Measurements from ENCODE around the gene PCGF3.

DNA sequence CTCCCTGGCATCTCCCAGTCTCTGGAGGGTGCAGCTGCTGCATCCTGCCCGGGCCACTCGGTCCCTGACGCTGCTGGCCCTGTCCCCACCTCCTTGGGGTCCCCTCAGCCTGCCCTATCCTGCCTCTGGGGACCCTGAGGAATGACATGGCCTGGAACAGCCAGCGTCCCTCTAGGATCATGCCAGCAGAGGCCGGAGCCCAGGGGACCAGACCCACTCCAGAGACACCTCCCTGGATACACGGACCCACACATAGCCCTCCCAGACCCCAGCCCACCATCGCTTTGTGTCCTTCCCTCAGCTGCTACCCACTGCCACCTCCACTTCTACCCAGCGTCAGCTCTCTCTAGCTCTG, 84.8 kb downstream of the PCGF3 start:
- no peak for TF ChIP-seq EP300 (IDR thresholded peaks at IDR 0.05; ENCODE audit: borderline replicate concordance)
- TF ChIP-seq TCF12 (IDR thresholded peaks at IDR 0.05; ENCODE audit: low read depth): no peak
